IMR-90 (cell line): ENCODE results near the gene ZNF175. TPM values are rescaled to one million over a fixed set of nuclear protein-coding genes. Genes with fewer than 3 reads are reported as not detected.

Experiments
- ATAC-seq: fragments of 200-7000 bp; cut with Tn5 transposase; 2 replicates; pipeline ENCODE4 v1.9.1; 2020; ENCODE audit warnings: low read depth, mild to moderate bottlenecking, moderate library complexity
- BruUV-seq: library from RNA; stranded (reverse); fragments of 400-500 nt; replicated peaks from 2 replicates; lab custom pipeline; 2021; lab: Mats Ljungman, UMichigan
- CTCF ChIA-PET: fragments of 300-600 bp; formaldehyde crosslinking; extraction: SDS; loops from one replicate; lab custom pipeline; 2021; ENCODE audit warnings: antibody characterized with exemption; lab: Yijun Ruan, JAX
- POLR2A ChIA-PET: fragments of 300-600 bp; sonication (Branson Sonifier 250); formaldehyde crosslinking; loops from one replicate; lab custom pipeline; 2022; ENCODE audit warnings: antibody characterized with exemption; ENCODE audit not compliant: unreplicated experiment; lab: Charles Lee
- DNase-seq: peaks from one replicate; pipeline ENCODE4 v3.0.0; 2013
- H2AFZ ChIP-seq: replicated peaks from 2 replicates; pipeline ENCODE3; 2013; ENCODE audit warnings: low read length, mild to moderate bottlenecking; ENCODE audit not compliant: poor library complexity
- H2AK5ac ChIP-seq: 2 replicates; pipeline ENCODE4 v1.6.1; 2013; ENCODE audit warnings: low read depth, low read length, inconsistent platforms
- H2AK9ac ChIP-seq: replicated peaks from 2 replicates; pipeline ENCODE3; 2013; ENCODE audit warnings: mild to moderate bottlenecking, low read depth, low read length, moderate library complexity; ENCODE audit not compliant: poor library complexity
- H2BK120ac ChIP-seq: 2 replicates; pipeline ENCODE4 v1.6.1; 2013; ENCODE audit warnings: low read depth, low read length, inconsistent platforms
- H2BK15ac ChIP-seq: 3 replicates; pipeline ENCODE4 v1.6.1; 2013; ENCODE audit warnings: low read depth, low read length, inconsistent platforms
- H2BK20ac ChIP-seq: 2 replicates; pipeline ENCODE4 v1.6.1; 2013; ENCODE audit warnings: low read depth, mild to moderate bottlenecking, inconsistent platforms, low read length, moderate library complexity
- H2BK5ac ChIP-seq: 2 replicates; pipeline ENCODE4 v1.6.1; 2013; ENCODE audit warnings: mild to moderate bottlenecking, low read depth, low read length, inconsistent platforms; ENCODE audit not compliant: poor library complexity, severe bottlenecking
- H3K14ac ChIP-seq: replicated peaks from 2 replicates; pipeline ENCODE4 v1.6.1; 2013; ENCODE audit warnings: low read depth, low read length, inconsistent platforms
- H3K18ac ChIP-seq: 2 replicates; pipeline ENCODE4 v1.6.1; 2013; ENCODE audit warnings: low read depth, low read length, control low read depth
- H3K23ac ChIP-seq: 2 replicates; pipeline ENCODE4 v1.6.1; 2013; ENCODE audit warnings: low read depth, low read length, inconsistent platforms
- H3K27ac ChIP-seq: 2 replicates; pipeline ENCODE4 v1.5.1; 2013; ENCODE audit warnings: mild to moderate bottlenecking, control low read depth, low read length; ENCODE audit not compliant: insufficient read depth
- H3K27me3 ChIP-seq: 2 replicates; pipeline ENCODE4 v1.6.1; 2013; ENCODE audit warnings: low read length; ENCODE audit not compliant: control insufficient read depth, insufficient read depth
- H3K36me3 ChIP-seq: 2 replicates; pipeline ENCODE4 v1.6.1; 2013; ENCODE audit warnings: low read length, mixed read lengths; ENCODE audit not compliant: control insufficient read depth, insufficient read depth
- H3K4ac ChIP-seq: 2 replicates; pipeline ENCODE4 v1.6.1; 2013; ENCODE audit warnings: low read depth, low read length, inconsistent platforms
- H3K4me1 ChIP-seq: 2 replicates; pipeline ENCODE4 v1.6.1; 2013; ENCODE audit warnings: low read length, mixed read lengths; ENCODE audit not compliant: control insufficient read depth, insufficient read depth
- H3K4me2 ChIP-seq: 2 replicates; pipeline ENCODE4 v1.6.1; 2013; ENCODE audit warnings: low read depth, mild to moderate bottlenecking, control low read depth, low read length, moderate library complexity
- H3K4me3 ChIP-seq: 2 replicates; pipeline ENCODE4 v1.5.1; 2013; ENCODE audit warnings: low read depth, mild to moderate bottlenecking, control low read depth, low read length, moderate library complexity; ENCODE audit not compliant: insufficient read depth
- H3K56ac ChIP-seq: 2 replicates; pipeline ENCODE4 v1.6.1; 2013; ENCODE audit warnings: low read length, inconsistent platforms; ENCODE audit not compliant: insufficient read depth; ENCODE audit errors: extremely low read depth
- H3K79me1 ChIP-seq, 2 experiments: 2 replicates each; pipeline ENCODE4 v1.6.1; 2013; ENCODE audit warnings: low read length in 2 of 2, inconsistent platforms in 1 of 2, low read depth in 1 of 2
- H3K9ac ChIP-seq: 2 replicates; pipeline ENCODE4 v1.6.1; 2013; ENCODE audit warnings: low read depth, low read length, control low read depth
- H3K9me1 ChIP-seq: 2 replicates; pipeline ENCODE4 v1.6.1; 2013; ENCODE audit warnings: low read length, inconsistent platforms; ENCODE audit not compliant: insufficient read depth
- H3K9me3 ChIP-seq: 2 replicates; pipeline ENCODE4 v1.6.1; 2013; ENCODE audit warnings: low read length; ENCODE audit not compliant: control insufficient read depth, insufficient read depth
- H4K20me1 ChIP-seq: 2 replicates; pipeline ENCODE4 v1.6.1; 2013; ENCODE audit warnings: low read length, inconsistent platforms; ENCODE audit not compliant: insufficient read depth
- H4K5ac ChIP-seq: 2 replicates; pipeline ENCODE4 v1.6.1; 2013; ENCODE audit warnings: mild to moderate bottlenecking, low read depth, low read length, control low read depth
- H4K8ac ChIP-seq, 2 experiments: 2 replicates each; pipeline ENCODE4 v1.6.1; 2013; ENCODE audit warnings: low read depth in 2 of 2, low read length in 2 of 2, control low read depth in 1 of 2, inconsistent platforms in 1 of 2
- H4K91ac ChIP-seq: 2 replicates; pipeline ENCODE4 v1.6.1; 2013; ENCODE audit warnings: low read depth, low read length, inconsistent platforms; ENCODE audit not compliant: insufficient read depth
- BHLHE40 ChIP-seq: fragments of 150-350 bp; IDR thresholded peaks from 2 replicates; pipeline ENCODE4 v1.6.1; 2016; ENCODE audit warnings: mild to moderate bottlenecking, low read depth, low read length
- CEBPB ChIP-seq: IDR thresholded peaks from 2 replicates; pipeline ENCODE4 v1.6.1; 2012; ENCODE audit warnings: low read depth, low read length, improper control_type of control experiment
- CHD1 ChIP-seq: IDR thresholded peaks from 2 replicates; pipeline ENCODE4 v1.6.1; 2012; ENCODE audit warnings: low read depth, low read length, improper control_type of control experiment
- CTCF ChIP-seq: conservative IDR thresholded peaks from 2 replicates; pipeline ENCODE4 v1.5.1; 2012; ENCODE audit warnings: mild to moderate bottlenecking, low read depth, low read length, improper control_type of control experiment
- ELK1 ChIP-seq: fragments of 150-350 bp; IDR thresholded peaks from 2 replicates; pipeline ENCODE4 v1.6.1; 2016; ENCODE audit warnings: low read depth, mild to moderate bottlenecking, low read length, moderate library complexity, borderline replicate concordance
- FOS ChIP-seq: fragments of 150-350 bp; IDR thresholded peaks from 2 replicates; pipeline ENCODE4 v1.6.1; 2016; ENCODE audit warnings: low read depth, low read length
- MAFK ChIP-seq: IDR thresholded peaks from 2 replicates; pipeline ENCODE4 v1.6.1; 2012; ENCODE audit warnings: low read depth, low read length, improper control_type of control experiment
- MAZ ChIP-seq: IDR thresholded peaks from 2 replicates; pipeline ENCODE4 v1.6.1; 2012; ENCODE audit warnings: low read depth, mild to moderate bottlenecking, low read length, improper control_type of control experiment, moderate library complexity, borderline replicate concordance
- MXI1 ChIP-seq: IDR thresholded peaks from 2 replicates; pipeline ENCODE4 v1.6.1; 2012; ENCODE audit warnings: low read depth, mild to moderate bottlenecking, low read length, moderate library complexity, borderline replicate concordance
- NFE2L2 ChIP-seq: fragments of 150-350 bp; IDR thresholded peaks from 2 replicates; pipeline ENCODE4 v1.6.1; 2016; ENCODE audit warnings: low read depth, mild to moderate bottlenecking, low read length
- POLR2A ChIP-seq: IDR thresholded peaks from 2 replicates; pipeline ENCODE4 v1.6.1; 2012; ENCODE audit warnings: mild to moderate bottlenecking, low read depth, low read length
- RAD21 ChIP-seq: IDR thresholded peaks from 2 replicates; pipeline ENCODE4 v1.6.1; 2012; ENCODE audit warnings: low read length, improper control_type of control experiment
- RCOR1 ChIP-seq: IDR thresholded peaks from 2 replicates; pipeline ENCODE4 v1.6.1; 2012; ENCODE audit warnings: mild to moderate bottlenecking, low read length, improper control_type of control experiment; ENCODE audit not compliant: insufficient replicate concordance
- RFX5 ChIP-seq: IDR thresholded peaks from 2 replicates; pipeline ENCODE4 v1.8.0; 2012; ENCODE audit warnings: low read depth, mild to moderate bottlenecking, low read length, moderate library complexity
- SMC3 ChIP-seq: fragments of 150-350 bp; IDR thresholded peaks from 2 replicates; pipeline ENCODE4 v1.6.1; 2016; ENCODE audit warnings: low read depth, mild to moderate bottlenecking, antibody characterized with exemption, low read length, moderate library complexity
- USF2 ChIP-seq: fragments of 150-350 bp; IDR thresholded peaks from 2 replicates; pipeline ENCODE4 v1.6.1; 2017; ENCODE audit warnings: mild to moderate bottlenecking, antibody characterized with exemption, low read length, low read depth
- WGBS, 2 experiments: methylation state at CpG; one replicate each; pipeline versions ENCODE4 v1.1.5 to v1.1.7; 2013; ENCODE audit warnings: missing lambda C conversion rate in 2 of 2; ENCODE audit not compliant: insufficient read length in 1 of 2; ENCODE audit errors: extremely low coverage in 2 of 2; 5-methylcytosine and 5-hydroxymethylcytosine counted together
- dilution Hi-C: fragments of 300-500 bp; cut with HindIII; formaldehyde crosslinking; loops from one replicate; pipeline ENCODE4 v1.14.3; 2018; ENCODE audit warnings: low sequenced_read_pairs; ENCODE audit not compliant: unreplicated experiment
- in situ Hi-C: fragments of 300-500 bp; cut with MboI; formaldehyde crosslinking; loops from 3 replicates; pipeline ENCODE4 v1.14.3; 2019; ENCODE audit warnings: low sequenced_read_pairs, inconsistent platforms, mixed read lengths
- intact Hi-C: fragments of 100-400 bp; cut with micrococcal nuclease; formaldehyde crosslinking; loops from 2 replicates; pipeline ENCODE4 v1.10.0; 2022
- polyA plus RNA-seq, 3 experiments: library from polyadenylated mRNA; depleted of rRNA; stranded (reverse); fragments of >200 nt; gene quantifications; 2 replicates each; pipeline ENCODE4 v1.2.3, GENCODE V29; 2012; ENCODE audit warnings: low replicate concordance in 1 of 3
- total RNA-seq: library from RNA; depleted of rRNA; stranded (reverse); fragments of >200 nt; gene quantifications from 2 replicates; pipeline ENCODE4 v1.2.3, GENCODE V29; 2012

ZNF175 gene
- total and polyA plus RNA-seq, 2 of the 4 experiments (the other 2 are of a cell fraction) = 3.6 to 8.4 TPM

- H3K56ac ChIP-seq = no peak overlapping the region
- no peak overlapping the region for H4K5ac ChIP-seq
- ChIA-PET CTCF (no interaction called here), POLR2A (no interaction called here)
- no peak overlapping the region for H3K14ac ChIP-seq
- no peak for DNase-seq
- H4K20me1 ChIP-seq = no peaks in the 10 kb centered on the region
- H3K23ac ChIP-seq = no peak overlapping the region
- H3K27me3 ChIP-seq = no peaks in the 10 kb centered on the region
- H3K27ac ChIP-seq = no peak overlapping the region
- H2AK5ac ChIP-seq = no peak overlapping the region
- WGBS, 2 experiments = no CpG with 5 or more reads among the region's 5 CpGs
- H2AFZ ChIP-seq = no peak overlapping the region
- H3K9me1 ChIP-seq = no peaks in the 10 kb centered on the region
- H3K4me2 ChIP-seq = no peak overlapping the region
- no peak overlapping the region for H2BK15ac ChIP-seq
- in situ Hi-C loops = no loop called here
- H2BK5ac ChIP-seq = no peak overlapping the region
- H3K9me3 ChIP-seq = no peaks in the 10 kb centered on the region
- dilution Hi-C loops = no loop called here
- H3K4ac ChIP-seq = no peak overlapping the region
- H2BK20ac ChIP-seq = no peak overlapping the region
- intact Hi-C loops = no loop called here
- no peak overlapping the region for H4K91ac ChIP-seq
- ATAC-seq = no peak
- no peaks in the 10 kb centered on the region for H3K79me1 ChIP-seq
- no peak overlapping the region for H4K8ac ChIP-seq
- no peaks in the 10 kb centered on the region for H3K36me3 ChIP-seq
- H3K4me1 ChIP-seq = no peaks in the 10 kb centered on the region
- H3K18ac ChIP-seq = no peak overlapping the region
- H3K9ac ChIP-seq = no peak overlapping the region
- no peak overlapping the region for H2AK9ac ChIP-seq
- TF ChIP-seq MAZ (no peak), CEBPB (no peak), RAD21 (no peak), BHLHE40 (no peak), FOS (no peak), CHD1 (no peak), USF2 (no peak), MXI1 (no peak), MAFK (no peak), RFX5 (no peak), SMC3 (no peak), POLR2A (no peak), ELK1 (no peak), CTCF (no peak), NFE2L2 (no peak), RCOR1 (no peak)
- no peak overlapping the region for H3K4me3 ChIP-seq
- no peak overlapping the region for H2BK120ac ChIP-seq
- no TSS peak for BruUV-seq
Observed at GRCh38 chr19:51614789-51615188, 43.7 kb downstream of the ZNF175 start.
